SKM-1 (cell line): ENCODE data around the gene RAB6A.
"Not testable (repeated sequence)": the region's sequence is repeated elsewhere in the genome, so short reads cannot be mapped to it uniquely, and the experiment has no call there.

Source experiments
- DNase-seq: peaks from one replicate; lab custom pipeline; 2025; ENCODE audit not compliant: unreplicated experiment; lab: John Stamatoyannopoulos, UW

The RAB6A gene

DNA sequence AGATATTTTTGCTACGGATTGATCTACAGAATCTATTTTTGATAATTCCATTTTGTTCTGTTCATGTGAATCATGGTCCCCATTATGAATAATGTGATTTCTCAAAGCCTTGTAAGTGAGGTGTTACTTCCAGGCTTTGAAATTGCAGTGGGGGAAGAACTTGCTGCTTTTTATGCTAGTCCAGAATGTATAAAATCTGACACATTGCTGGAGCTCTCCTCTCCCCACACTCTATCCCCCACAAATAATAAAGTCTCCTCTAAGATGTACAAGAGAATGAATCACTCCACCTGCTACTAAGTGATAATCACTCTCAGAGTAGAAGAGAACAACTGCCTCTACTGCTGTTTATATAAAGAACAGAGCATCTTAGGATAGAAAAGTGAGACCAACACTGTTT lies 5.9 kb upstream of the RAB6A start:
- no peak for DNase-seq

DNA sequence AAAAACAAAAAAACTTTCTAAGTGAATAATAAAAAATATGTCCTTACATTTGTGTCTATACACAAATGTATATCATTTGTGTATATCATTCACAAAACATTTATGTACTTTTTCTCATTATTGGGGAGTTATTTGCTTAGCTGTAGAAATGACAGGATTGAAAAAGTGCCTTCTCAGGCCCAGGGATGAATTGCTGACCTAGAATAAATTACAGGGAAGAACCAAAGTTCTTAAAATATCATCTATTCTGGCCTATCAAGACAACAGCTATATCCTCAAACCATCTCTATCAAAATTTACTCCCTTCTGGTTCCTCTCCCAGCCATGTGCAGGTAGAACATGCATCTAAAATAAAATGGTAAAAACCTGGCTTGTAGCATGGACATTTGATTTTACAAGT lies 1.9 kb upstream of the RAB6A start:
- DNase-seq = no peak

DNA sequence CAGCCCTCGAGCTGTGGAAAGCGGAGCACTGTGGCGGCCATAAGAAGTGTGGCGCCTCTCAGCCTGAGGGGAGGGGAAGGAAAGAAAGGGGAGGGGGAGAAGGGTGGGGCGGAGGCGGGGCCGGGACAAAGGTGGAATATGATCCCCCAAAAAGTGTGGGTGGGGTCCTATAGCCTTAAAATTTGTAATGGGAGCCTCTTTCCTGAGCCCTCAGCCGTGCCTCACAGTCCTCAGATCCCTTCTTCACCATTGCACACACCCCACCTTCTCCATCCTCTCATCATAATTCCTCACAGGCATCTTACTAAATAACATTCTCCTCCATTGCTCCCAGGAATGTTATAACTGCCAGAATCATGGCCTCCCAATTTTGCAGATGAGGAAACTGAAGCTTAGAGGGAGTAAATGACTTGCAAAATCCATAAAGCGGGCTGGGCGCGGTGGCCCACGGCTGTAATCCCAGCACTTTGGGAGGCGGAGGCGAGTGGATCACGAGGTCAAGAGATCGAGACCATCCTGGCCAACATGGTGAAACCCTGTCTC lies 600 bp upstream of the RAB6A start:
- DNase-seq = no peak

DNA sequence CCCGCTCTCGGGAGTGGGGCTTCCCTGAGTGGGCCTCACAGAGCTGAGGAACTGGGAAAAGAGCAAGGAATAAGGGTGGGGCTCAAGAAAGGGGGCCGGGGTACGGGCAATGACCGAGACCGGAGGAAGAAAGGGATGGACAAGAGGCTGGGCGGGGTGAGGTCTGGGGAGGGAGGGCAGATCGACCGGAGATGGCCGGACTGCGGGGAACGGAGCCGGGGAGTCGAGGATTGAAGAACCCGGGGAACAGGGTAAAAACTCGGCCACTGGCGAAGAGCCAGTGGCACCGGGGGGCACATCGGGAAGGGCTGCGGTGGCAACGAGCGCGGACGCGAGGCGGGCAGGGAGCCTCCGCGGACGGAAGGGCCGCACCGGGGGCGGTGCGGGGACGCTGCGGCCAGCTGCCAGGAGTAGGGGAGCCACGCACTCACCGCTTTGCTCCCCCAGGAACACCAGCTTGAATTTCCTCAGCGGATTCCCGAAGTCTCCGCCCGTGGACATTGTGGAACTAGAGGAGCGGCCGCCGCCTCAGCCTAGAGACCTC lies 667 bp downstream of the RAB6A start:
- no peak for DNase-seq

DNA sequence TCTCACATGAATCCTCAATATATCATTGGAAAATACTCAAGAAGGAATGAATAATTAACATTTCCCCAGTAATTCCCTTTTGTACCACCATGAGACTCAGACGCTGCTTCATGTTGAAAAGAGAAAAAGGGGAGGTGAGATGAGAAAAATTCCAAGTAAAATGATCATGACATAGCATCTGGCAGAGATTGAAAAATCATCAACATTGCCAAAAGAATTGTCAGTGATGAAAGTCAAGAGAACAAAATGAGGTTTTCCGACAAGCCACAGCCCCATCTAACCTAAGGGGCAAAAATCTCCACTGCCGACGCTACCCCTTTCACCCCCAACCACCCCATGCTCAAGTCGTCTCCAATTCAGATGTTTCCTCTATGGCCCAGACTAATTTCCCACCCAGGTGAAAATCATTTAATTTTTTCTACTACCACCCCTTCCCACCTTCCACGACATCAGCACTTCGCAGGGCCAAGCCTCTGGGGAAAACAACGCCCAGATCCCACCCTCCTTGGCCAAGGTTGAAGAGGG lies 1.2 kb downstream of the RAB6A start:
- DNase-seq = no peak

DNA sequence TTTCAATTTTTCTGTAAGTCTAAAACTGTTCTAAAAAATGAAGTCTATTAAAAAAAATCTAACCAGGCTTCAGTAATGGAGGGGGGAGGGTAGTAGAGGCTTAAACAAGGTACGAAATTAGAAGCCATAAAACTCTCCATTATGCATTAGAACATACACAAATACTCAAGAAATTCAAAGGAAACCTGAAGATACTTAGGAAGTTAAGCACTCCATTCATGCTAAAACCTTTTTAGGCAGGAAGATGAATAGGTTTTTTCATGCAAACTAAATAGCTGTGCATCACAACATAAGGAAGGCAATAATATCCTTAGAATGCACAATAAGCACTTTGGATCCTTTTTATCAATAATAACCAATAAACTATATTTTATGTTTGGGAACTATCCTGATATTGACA lies 2.4 kb downstream of the RAB6A start:
- no peak for DNase-seq

DNA sequence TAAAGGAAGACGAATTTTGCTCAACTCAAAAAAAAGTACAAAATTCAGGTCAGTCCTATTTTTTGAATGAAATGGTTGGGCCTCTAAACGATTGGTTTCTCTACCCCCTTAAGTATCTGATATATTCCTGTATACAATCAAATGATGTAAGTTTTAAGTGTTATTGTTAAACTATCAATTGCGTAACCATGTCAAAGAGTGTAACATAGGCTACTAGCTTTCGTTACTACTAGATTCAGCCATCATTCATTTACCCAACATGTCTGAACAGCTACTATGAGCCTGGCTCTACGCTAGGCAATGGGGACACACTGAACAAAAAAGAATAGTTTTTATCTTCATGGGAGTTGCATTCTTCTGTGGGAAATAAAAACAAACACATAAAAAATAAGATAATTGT lies 3.3 kb downstream of the RAB6A start:
- no peak for DNase-seq

DNA sequence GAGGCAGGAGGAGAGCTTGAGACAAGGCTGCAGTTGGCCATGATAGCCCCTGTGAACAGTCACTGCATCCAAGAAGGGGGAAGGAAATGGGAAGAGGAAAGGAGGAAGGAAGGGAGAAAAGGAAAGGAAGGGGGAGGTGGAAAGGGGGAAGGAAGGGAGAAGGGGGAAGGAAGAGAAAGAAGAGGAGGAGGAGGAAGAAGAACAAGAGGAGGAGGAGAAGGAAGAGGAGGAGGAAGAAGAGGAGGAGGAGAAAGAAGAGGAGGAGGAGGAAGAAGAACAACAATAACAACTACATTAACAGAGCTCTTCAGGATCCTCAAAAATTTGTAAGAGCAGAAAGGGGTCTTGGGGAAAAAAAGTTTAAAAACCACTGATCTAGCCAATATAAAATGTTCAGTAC lies 5.2 kb downstream of the RAB6A start:
- no peak for DNase-seq

DNA sequence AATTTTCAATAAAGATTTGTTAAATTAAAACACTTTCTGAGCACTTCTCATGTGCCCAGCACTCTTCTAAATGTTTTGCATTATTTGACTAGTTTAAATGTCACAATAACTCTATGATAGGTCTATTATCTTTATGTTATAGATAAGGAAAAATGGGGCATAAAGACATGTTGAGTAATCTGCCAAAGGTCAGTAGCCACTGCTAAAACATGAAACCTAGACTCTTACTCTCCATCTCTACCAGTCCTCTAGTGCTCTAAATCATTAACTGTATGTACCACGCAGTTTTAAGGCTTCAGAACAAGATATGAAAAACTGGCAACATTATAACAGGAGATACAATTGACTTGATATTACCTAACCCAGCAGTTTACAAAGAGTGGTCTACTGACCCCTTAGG lies 6.9 kb downstream of the RAB6A start:
- DNase-seq = no peak

DNA sequence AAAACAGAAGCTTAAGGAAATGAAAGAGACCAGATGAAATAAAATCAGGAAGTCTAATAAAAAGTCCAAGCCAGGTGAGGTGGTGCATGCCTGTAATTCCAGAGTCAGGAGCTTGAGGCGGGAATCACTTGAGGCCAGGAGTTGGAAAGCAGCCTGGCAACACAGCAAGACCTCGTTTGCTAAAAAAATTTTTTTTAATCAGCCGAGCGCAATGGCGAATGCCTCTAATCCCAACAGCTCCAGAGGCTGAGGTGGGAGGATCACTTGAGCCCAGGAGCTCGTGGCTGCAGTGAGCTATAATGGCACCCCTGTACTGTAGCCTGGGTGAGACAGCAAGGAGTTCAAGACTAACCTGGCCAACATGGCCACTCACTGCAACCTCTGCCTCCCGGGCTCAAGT lies 8.0 kb downstream of the RAB6A start:
- no peak for DNase-seq

DNA sequence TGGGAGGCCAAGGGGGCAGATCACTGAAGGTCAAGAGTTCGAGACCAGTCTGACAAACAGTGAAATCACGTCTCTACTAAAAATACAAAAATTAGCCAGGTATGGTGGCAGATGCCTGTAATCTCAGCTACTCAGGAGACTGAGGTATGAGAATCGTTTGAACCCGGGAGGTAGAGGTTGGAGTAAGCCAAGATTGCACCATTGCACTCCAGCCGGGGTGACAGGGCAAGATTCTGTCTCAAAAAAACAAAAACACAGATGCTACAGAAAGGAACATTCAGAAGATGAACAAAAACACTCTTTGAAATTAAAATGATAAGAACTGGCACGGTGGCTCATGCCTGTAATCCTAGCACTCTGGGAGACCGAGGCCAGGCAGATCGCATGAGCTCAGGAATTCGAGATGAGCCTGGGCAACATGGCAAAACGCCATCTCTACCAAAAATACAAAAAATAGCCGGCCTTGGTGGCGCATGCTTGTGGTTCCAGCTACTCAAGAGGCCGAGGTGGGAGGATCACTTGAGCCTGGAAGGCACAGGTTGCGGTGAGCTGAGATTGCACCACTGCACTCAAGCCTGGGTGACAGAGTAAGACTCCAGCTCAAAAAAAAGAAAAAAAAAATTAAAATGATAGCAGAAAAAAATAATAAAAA lies 8.5 kb downstream of the RAB6A start:
- no peak for DNase-seq

DNA sequence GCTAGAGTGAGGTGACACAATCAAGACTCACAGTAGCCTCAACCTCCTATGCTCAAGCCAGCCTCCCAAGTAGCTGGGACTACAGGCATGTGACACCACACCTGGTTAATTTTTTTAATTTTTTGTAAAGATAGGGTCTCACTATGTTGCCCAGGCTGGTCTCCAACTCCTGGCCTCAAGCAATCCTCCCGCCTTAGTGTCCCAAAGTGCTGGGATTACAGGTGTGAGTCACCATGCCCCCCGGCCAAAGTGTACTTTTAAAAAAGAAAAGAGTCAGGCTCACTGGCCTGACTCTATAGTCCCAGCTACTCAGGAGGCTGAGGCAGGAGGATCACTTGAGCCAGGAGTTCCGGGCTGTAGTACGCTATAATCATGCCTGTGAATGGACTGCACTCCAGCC lies 10.0 kb downstream of the RAB6A start:
- DNase-seq = not testable (repeated sequence)

DNA sequence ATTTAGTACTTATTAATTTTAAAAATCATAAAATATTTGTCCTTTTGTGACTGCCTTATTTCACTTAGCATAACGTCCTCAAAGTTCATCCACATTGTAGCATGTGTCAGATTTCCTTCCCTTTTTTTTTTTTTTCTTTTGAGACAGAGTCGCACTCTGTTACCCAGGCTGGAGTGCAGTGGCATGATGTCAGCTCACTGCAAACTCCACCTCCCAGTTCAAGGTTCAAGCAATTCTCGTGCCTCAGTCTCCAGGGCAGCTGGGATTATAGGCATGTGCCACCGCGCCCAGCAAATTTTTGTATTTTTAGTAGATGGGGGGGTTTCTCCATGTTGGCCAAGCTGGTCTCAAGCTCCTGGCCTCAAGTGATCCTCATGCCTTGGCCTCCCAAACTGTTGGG lies 10.6 kb downstream of the RAB6A start:
- no peak for DNase-seq

DNA sequence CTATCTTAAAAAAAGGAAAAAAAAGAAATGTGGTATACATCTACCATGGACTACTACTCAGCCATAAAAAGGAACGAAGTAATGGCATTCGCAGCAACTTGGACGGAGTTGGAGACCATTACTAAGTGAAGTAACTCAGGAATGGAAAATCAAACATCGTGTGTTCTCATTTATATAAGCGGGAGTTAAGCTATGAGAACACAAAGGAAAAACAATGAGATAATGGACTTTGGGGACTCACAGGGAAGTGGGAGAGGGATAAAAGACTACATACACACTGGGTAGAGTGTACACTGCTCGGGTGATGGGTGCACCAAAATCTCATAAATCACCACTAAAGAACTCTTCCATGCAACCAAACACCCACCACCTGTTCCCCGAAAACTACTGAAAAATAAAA lies 11.8 kb downstream of the RAB6A start:
- no peak for DNase-seq

DNA sequence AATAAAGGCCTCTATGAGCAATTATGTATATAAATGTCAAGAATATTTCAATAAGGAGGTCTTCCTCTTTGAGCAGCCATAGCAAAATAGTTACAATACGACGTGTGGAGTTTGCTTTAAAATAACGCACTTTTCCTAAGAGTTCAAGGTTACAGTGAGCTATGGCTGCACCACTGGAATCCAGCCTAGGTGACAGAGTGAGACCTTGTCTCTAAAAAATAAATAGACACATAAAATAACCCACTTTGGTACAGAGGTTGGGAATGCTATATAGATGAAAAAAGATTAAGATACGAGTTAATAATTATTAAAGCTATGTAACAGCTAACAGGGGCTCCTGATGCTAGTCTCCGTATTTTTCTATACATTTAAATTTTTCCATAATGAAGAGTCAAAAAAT lies 12.6 kb downstream of the RAB6A start:
- no peak for DNase-seq

DNA sequence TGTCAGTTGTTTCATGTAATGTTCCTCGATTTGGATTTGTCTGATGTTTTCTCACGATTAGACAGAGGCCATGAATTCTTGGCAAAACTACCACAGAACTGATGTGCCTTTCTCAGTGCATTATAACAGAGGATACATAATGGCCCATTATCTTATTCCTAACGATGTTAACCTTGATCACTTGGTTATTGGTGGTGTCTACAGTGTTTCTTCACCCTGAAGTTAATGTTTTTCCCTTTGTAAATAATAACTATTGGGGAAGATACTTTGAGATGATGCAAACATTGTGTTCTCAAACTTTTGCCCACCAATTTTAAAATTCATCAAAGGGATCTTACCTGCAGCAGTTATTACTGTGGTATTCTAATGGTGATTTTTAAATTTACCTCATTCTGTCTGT lies 13.1 kb downstream of the RAB6A start:
- no peak for DNase-seq

DNA sequence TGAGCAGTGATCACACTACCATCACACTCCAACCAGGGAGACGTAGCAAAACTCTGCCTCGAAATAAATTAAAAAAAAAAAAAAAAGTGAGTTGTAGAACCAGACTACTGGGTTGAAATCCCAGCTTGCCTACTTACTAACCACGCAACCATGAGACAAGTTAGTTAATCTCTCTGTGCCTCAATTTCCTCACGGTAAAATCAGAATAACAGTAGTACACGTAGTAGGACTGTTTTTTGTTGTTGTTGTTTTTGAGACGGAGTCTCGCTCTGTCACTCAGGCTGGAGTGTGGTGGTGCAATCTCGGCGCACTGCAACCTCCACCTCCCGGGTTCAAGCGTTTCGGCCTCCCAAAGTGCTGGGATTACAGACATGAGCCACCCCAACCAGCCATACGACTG lies 14.2 kb downstream of the RAB6A start:
- no peak for DNase-seq

DNA sequence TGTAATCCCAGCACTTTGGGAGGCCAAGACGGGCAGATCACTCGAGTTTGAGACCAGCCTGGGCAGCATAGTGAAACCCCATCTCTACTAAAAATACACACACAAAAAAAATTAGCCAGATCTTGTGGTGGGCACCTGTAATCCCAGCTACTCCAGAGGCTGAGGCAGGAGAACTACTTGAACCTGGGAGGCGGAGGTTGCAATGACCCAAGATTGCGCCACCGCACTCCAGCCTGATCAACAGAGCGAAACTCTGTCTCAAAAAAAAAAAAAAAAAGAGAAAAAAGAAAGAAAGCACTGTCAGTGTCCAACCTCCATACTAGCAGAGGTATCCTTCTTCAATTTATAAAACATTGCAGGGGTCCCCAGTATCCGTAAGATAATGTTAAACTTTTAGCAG lies 17.8 kb downstream of the RAB6A start:
- no peak for DNase-seq

DNA sequence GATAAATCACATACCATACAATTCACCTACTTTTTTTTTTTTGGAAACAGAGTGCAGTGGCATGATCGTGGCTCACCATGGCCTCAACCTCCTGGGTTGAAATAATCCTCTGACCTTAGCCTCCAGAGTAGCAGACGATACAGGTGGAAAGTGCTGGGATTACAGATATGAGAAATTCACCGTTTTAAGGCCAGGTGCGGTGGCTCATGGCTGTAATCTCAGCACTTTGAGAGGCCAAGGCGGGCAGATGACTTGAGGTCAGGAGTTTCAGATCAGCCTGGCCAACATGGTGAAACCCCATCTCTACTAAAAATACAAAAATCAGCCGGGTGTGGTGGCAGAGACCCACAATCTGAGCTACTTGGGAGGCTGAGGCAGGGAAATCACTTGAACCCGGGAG lies 24.9 kb downstream of the RAB6A start:
- not testable (repeated sequence) for DNase-seq

DNA sequence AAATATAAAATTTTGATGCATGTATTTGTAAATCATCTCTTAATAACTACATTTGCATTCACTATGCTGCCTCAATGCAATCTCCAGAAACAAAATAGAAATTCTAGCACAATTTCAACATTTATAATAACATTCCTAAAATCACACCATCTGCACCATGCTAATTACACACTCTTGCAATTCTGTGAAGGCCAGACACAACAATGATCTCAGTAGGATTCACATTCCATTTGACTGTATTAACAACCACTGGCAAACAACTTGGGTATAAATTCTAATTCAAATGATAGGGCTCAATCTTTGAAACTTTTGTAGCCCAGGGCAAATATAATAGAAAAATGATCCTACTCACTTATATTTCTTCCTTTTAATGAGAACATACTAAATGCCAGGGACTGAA lies 25.9 kb downstream of the RAB6A start:
- no peak for DNase-seq

DNA sequence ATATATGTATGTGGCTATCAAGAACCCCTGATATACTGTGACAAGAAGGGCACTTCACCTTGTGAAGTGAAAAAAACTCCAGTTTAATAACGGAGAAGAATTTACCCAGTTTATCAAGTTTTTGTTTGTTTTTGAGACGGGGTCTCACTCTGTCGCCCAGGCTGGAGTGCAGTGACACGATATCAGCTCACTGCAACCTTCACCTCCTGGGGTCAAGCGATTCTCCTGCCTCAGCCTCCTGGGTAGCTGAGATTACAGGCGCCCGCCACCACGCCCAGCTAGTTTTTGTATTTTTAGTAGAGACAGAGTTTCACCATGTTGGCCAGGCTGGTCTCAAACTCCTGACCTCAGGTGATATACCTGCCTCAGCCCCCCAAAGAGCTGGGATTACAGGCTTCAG lies 26.9 kb downstream of the RAB6A start:
- DNase-seq = not testable (repeated sequence)

DNA sequence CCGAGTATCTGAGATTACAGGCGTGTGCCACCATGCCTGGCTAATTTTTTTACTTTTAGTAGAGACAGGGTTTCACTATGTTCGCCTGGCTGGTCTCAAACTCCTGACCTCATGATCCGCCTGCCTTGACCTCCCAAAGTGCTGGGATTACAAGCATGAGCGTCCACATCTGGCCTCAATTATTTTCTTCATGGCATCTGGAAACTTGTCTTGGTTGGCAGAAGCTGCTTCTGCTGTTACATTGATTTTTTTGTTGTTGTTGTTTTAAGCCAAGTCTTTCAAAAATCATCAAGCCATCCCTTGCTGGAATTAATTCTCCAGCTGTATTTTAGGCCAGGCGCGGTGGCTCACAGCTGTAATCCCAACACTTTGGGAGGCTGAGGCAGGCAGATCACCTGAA lies 27.9 kb downstream of the RAB6A start:
- not testable (repeated sequence) for DNase-seq
